Tibial nerve (tissue), 4 donors: ENCODE data around the gene FAM90A1.
"Not testable (repeated sequence)": the region's sequence is repeated elsewhere in the genome, so short reads cannot be mapped to it uniquely, and the experiment has no call there.

Experiments
- EP300 ChIP-seq, 2 donors: sonication (generic); formaldehyde crosslinking; IDR thresholded peaks; one replicate each; pipeline ENCODE4 v1.6.1; 2017; ENCODE audit warnings: antibody characterized with exemption in 2 of 2, mild to moderate bottlenecking in 1 of 2
- POLR2A ChIP-seq, 2 donors: fragments of 450-650 bp; IDR thresholded peaks; one replicate each; pipeline ENCODE4 v1.6.1; 2017; ENCODE audit warnings: antibody characterized with exemption in 2 of 2, mild to moderate bottlenecking in 2 of 2, moderate library complexity in 2 of 2
- TF ChIP-seq, protein P1 (sequence below), 5 experiments: fragments of 200-600 bp in 3 of 5; fragments of 450-650 bp in 2 of 5; sonication (generic) in 3 of 5; IDR thresholded peaks; one replicate each; pipeline ENCODE4 v1.5.1; 2016 to 2019; ENCODE audit warnings: antibody characterized with exemption in 5 of 5, mild to moderate bottlenecking in 3 of 5, moderate library complexity in 2 of 5

DNA sequence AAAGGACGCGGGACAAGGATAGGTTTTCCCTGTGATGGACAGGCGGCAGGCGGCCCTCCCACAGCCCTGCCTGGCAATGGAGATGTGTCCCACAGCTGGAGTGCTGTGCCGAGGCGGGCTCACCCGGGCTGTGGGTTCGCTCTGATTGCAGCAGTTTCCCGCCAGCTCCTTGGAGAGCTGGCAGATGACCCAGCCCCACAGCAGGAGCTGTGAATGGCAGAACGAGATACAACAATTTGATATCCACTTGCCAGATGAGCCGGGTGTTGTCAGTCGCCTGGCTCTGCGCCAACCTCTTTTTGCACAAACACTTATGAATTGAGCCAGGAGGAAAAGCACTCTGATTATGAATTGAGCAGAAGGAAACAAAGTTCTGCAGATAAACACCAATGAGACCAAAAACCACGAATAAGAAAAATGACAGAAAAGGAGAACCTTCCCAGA is 33.7 kb upstream of the FAM90A1 start:
- TF ChIP-seq POLR2A, EP300 (IDR thresholded peaks at IDR 0.05): not testable (repeated sequence)
- TF ChIP-seq, protein P1, sequence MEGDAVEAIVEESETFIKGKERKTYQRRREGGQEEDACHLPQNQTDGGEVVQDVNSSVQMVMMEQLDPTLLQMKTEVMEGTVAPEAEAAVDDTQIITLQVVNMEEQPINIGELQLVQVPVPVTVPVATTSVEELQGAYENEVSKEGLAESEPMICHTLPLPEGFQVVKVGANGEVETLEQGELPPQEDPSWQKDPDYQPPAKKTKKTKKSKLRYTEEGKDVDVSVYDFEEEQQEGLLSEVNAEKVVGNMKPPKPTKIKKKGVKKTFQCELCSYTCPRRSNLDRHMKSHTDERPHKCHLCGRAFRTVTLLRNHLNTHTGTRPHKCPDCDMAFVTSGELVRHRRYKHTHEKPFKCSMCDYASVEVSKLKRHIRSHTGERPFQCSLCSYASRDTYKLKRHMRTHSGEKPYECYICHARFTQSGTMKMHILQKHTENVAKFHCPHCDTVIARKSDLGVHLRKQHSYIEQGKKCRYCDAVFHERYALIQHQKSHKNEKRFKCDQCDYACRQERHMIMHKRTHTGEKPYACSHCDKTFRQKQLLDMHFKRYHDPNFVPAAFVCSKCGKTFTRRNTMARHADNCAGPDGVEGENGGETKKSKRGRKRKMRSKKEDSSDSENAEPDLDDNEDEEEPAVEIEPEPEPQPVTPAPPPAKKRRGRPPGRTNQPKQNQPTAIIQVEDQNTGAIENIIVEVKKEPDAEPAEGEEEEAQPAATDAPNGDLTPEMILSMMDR (IDR thresholded peaks at IDR 0.05): not testable (repeated sequence)
